H9 (cell line): ENCODE measurements around the gene RNF133. TPM values are rescaled to one million over a fixed set of nuclear protein-coding genes. Genes with fewer than 3 reads are reported as not detected.

Experiments used
- DNase-seq: peaks from one replicate; pipeline ENCODE4 v3.0.0-alpha.2; 2017
- H2AFZ ChIP-seq: one replicate; pipeline ENCODE4 v1.6.1; 2013; ENCODE audit warnings: mild to moderate bottlenecking, low read length, control low read depth, moderate library complexity
- H2AK5ac ChIP-seq: 2 replicates; pipeline ENCODE4 v1.6.1; 2013; ENCODE audit warnings: low read length, control low read depth, mixed read lengths; ENCODE audit not compliant: insufficient read length
- H2BK120ac ChIP-seq: one replicate; pipeline ENCODE4 v1.6.1; 2013; ENCODE audit warnings: low read depth, mild to moderate bottlenecking, low read length, control low read depth, inconsistent platforms; ENCODE audit not compliant: poor library complexity, severe bottlenecking
- H2BK12ac ChIP-seq: 2 replicates; pipeline ENCODE4 v1.6.1; 2013; ENCODE audit warnings: low read length, control low read depth, mixed read lengths, low read depth; ENCODE audit not compliant: insufficient read length
- H2BK15ac ChIP-seq: 2 replicates; pipeline ENCODE4 v1.6.1; 2013; ENCODE audit warnings: low read depth, low read length, control low read depth
- H2BK20ac ChIP-seq: one replicate; pipeline ENCODE4 v1.6.1; 2013; ENCODE audit warnings: low read depth, mild to moderate bottlenecking, low read length, control low read depth, inconsistent platforms; ENCODE audit not compliant: poor library complexity, severe bottlenecking
- H2BK5ac ChIP-seq: 2 replicates; pipeline ENCODE4 v1.6.1; 2013; ENCODE audit warnings: low read length, control low read depth, mixed read lengths; ENCODE audit not compliant: insufficient read length
- H3K14ac ChIP-seq: 2 replicates; pipeline ENCODE4 v1.6.1; 2013; ENCODE audit warnings: low read length, control low read depth; ENCODE audit not compliant: insufficient read depth
- H3K18ac ChIP-seq: 2 replicates; pipeline ENCODE4 v1.6.1; 2013; ENCODE audit warnings: low read depth, mild to moderate bottlenecking, mixed read lengths, low read length, control low read depth; ENCODE audit not compliant: insufficient read length
- H3K23ac ChIP-seq: 2 replicates; pipeline ENCODE4 v1.6.1; 2013; ENCODE audit warnings: low read length, control low read depth, mixed read lengths, low read depth; ENCODE audit not compliant: insufficient read length
- H3K23me2 ChIP-seq: 2 replicates; pipeline ENCODE4 v1.6.1; 2013; ENCODE audit warnings: low read depth, mild to moderate bottlenecking, mixed read lengths, low read length, control low read depth; ENCODE audit not compliant: insufficient read length, poor library complexity, severe bottlenecking
- H3K27ac ChIP-seq: 2 replicates; pipeline ENCODE4 v1.5.1; 2013; ENCODE audit warnings: low read length, control low read depth, mixed read lengths, low read depth; ENCODE audit not compliant: insufficient read length
- H3K27me3 ChIP-seq: 2 replicates; pipeline ENCODE4 v1.6.1; 2013; ENCODE audit warnings: low read length, control low read depth, inconsistent platforms; ENCODE audit not compliant: insufficient read depth
- H3K4ac ChIP-seq: 2 replicates; pipeline ENCODE4 v1.6.1; 2013; ENCODE audit warnings: low read depth, mild to moderate bottlenecking, control low read depth, inconsistent platforms, low read length, moderate library complexity
- H3K4me1 ChIP-seq: 2 replicates; pipeline ENCODE4 v1.6.1; 2013; ENCODE audit warnings: low read length, control low read depth, inconsistent platforms; ENCODE audit not compliant: insufficient read depth
- H3K4me2 ChIP-seq: 2 replicates; pipeline ENCODE4 v1.6.1; 2013; ENCODE audit warnings: low read length, control low read depth, mixed read lengths; ENCODE audit not compliant: insufficient read length, insufficient read depth
- H3K56ac ChIP-seq: 2 replicates; pipeline ENCODE4 v1.6.1; 2013; ENCODE audit warnings: low read depth, mild to moderate bottlenecking, mixed read lengths, low read length, control low read depth; ENCODE audit not compliant: insufficient read length
- H3K79me1 ChIP-seq: 2 replicates; pipeline ENCODE4 v1.6.1; 2013; ENCODE audit warnings: low read depth, mild to moderate bottlenecking, moderate library complexity, low read length, control low read depth, inconsistent platforms; ENCODE audit not compliant: insufficient read depth, poor library complexity, severe bottlenecking
- H3K79me2 ChIP-seq: 2 replicates; pipeline ENCODE4 v1.6.1; 2013; ENCODE audit warnings: low read length, control low read depth, inconsistent platforms; ENCODE audit not compliant: insufficient read depth
- H3K9ac ChIP-seq: 2 replicates; pipeline ENCODE4 v1.6.1; 2013; ENCODE audit warnings: low read length, control low read depth, mixed read lengths; ENCODE audit not compliant: insufficient read length; ENCODE audit errors: extremely low read depth
- H3K9me3 ChIP-seq: one replicate; pipeline ENCODE4 v1.6.1; 2013; ENCODE audit warnings: low read depth, low read length, inconsistent platforms; ENCODE audit not compliant: control insufficient read depth
- H3T11ph ChIP-seq: one replicate; pipeline ENCODE4 v1.6.1; 2013; ENCODE audit warnings: mild to moderate bottlenecking, low read length, control low read depth, inconsistent platforms
- H4K20me1 ChIP-seq: one replicate; pipeline ENCODE4 v1.6.1; 2013; ENCODE audit not compliant: control insufficient read depth, insufficient read length, insufficient read depth
- H4K5ac ChIP-seq: 2 replicates; pipeline ENCODE4 v1.6.1; 2013; ENCODE audit warnings: low read depth, mild to moderate bottlenecking, mixed read lengths, low read length, control low read depth; ENCODE audit not compliant: insufficient read length
- H4K8ac ChIP-seq: replicated peaks from 2 replicates; pipeline ENCODE4 v1.6.1; 2013; ENCODE audit warnings: low read length, control low read depth, mixed read lengths, low read depth; ENCODE audit not compliant: insufficient read length
- H4K91ac ChIP-seq: 2 replicates; pipeline ENCODE4 v1.6.1; 2013; ENCODE audit warnings: low read depth, mild to moderate bottlenecking, moderate library complexity, mixed read lengths, low read length, control low read depth; ENCODE audit not compliant: insufficient read length
- H3K27ac Mint-ChIP-seq, 3 experiments: 2 replicates in 2 of 3; 3 replicates in 1 of 3; pipeline ENCODE4 v1.8.0; 2020 to 2021; ENCODE audit warnings: mixed read lengths in 3 of 3, mild to moderate bottlenecking in 1 of 3, moderate library complexity in 1 of 3
- H3K27me3 Mint-ChIP-seq: 2 replicates; pipeline ENCODE4 v1.8.0; 2021; ENCODE audit warnings: low read depth, mild to moderate bottlenecking, moderate library complexity, mixed read lengths
- H3K36me3 Mint-ChIP-seq, 3 experiments: 2 replicates in 2 of 3; 3 replicates in 1 of 3; pipeline ENCODE4 v1.8.0; 2020 to 2021; ENCODE audit warnings: low read depth in 3 of 3, mixed read lengths in 3 of 3; ENCODE audit not compliant: insufficient read depth in 1 of 3
- H3K4me1 Mint-ChIP-seq, 2 experiments: 2 replicates each; pipeline ENCODE4 v1.8.0; 2020; ENCODE audit warnings: mixed read lengths in 2 of 2
- H3K4me3 Mint-ChIP-seq, 2 experiments: 2 replicates in 1 of 2; 3 replicates in 1 of 2; pipeline ENCODE4 v1.8.0; 2020 to 2021; ENCODE audit warnings: mild to moderate bottlenecking in 2 of 2, mixed read lengths in 2 of 2, moderate library complexity in 1 of 2
- H3K9me3 Mint-ChIP-seq, 2 experiments: 2 replicates in 1 of 2; 3 replicates in 1 of 2; pipeline ENCODE4 v1.8.0; 2020; ENCODE audit warnings: mild to moderate bottlenecking in 2 of 2, mixed read lengths in 2 of 2, moderate library complexity in 1 of 2
- CTCF ChIP-seq: fragments of 200-600 bp; sonication (generic); conservative IDR thresholded peaks from 3 replicates; pipeline ENCODE4 v1.8.0; 2021; ENCODE audit warnings: antibody characterized with exemption, mild to moderate bottlenecking
- WGBS: extraction: QIAGEN DNeasy Blood & Tissue Kit; methylation state at CpG from one replicate; pipeline ENCODE4 v1.1.7; 2013; ENCODE audit warnings: missing lambda C conversion rate, low lambda C conversion rate, mixed read lengths; ENCODE audit not compliant: insufficient read length; ENCODE audit errors: extremely low coverage; 5-methylcytosine and 5-hydroxymethylcytosine counted together
- total RNA-seq: library from RNA; stranded (reverse); gene quantifications from 2 replicates; pipeline ENCODE4 v1.2.1, GENCODE V29; 2021

Gene RNF133
- total RNA-seq, 1 experiment from 2014 or later, result 0.31 TPM

GRCh38 chr7:122726881-122727280 lies 28.0 kb upstream of the RNF133 start:
- Histone ChIP-seq H2BK5ac (no peak overlapping the region), H3K18ac (no peak overlapping the region), H2BK12ac (no peak overlapping the region), H2BK20ac (no peak overlapping the region), H4K20me1 (no peaks in the 10 kb centered on the region), H3K4me2 (no peak overlapping the region), H3K79me2 (no peaks in the 10 kb centered on the region; the same call in 1 of the 2 replicates), H3K79me1 (no peaks in the 10 kb centered on the region), H2BK120ac (no peak overlapping the region), H3K27me3 (no peaks in the 10 kb centered on the region), H4K8ac (no peak overlapping the region), H2BK15ac (no peak overlapping the region), H3K23ac (no peak overlapping the region), H2AFZ (no peak overlapping the region), H4K5ac (no peak overlapping the region), H3K56ac (no peak overlapping the region), H3K27ac (no peak overlapping the region), H3K4me1 (no peaks in the 10 kb centered on the region; the same call in 1 of the 2 replicates), H3T11ph (no peak overlapping the region), H3K4ac (no peak overlapping the region), H2AK5ac (no peak overlapping the region), H4K91ac (no peak overlapping the region), H3K9ac (no peak overlapping the region), H3K23me2 (no peaks in the 10 kb centered on the region), H3K14ac (no peak overlapping the region), H3K9me3 (no peaks in the 10 kb centered on the region)
- H3K9me3 Mint-ChIP-seq, result no peaks in the 10 kb centered on the region
- no peak overlapping the region for H3K4me3 Mint-ChIP-seq
- no peaks in the 10 kb centered on the region; a peak in 1 of 7 replicates for H3K36me3 Mint-ChIP-seq
- H3K27me3 Mint-ChIP-seq, result no peaks in the 10 kb centered on the region
- no peak for TF ChIP-seq CTCF
- no peak for DNase-seq
- peaks cover 6 to 8% of the 10 kb centered on the region in 2 experiments for H3K4me1 Mint-ChIP-seq
- H3K27ac Mint-ChIP-seq, result no peak overlapping the region
- WGBS, result no CpG with 5 or more reads among the region's 2 CpGs
